ENCODE measurements around the gene GPATCH1.
"Not testable (repeated sequence)": the region's sequence is repeated elsewhere in the genome, so short reads cannot be mapped to it uniquely, and the experiment has no call there.

Gene GPATCH1

GRCh38 chr19:33080761-33081681 is at the start of gene GPATCH1:
GPATCH1 (plus strand) TSS chr19:33081181; CDS start chr19:33081194, 13 bp downstream.
- peak; percentile 90 for DNase-seq (ENCODE audit: low spot score)

- no peak for DNase-seq (ENCODE audit: low spot score)
Observed at GRCh38 chr19:33032218-33032781, 48.7 kb upstream of the GPATCH1 start.

GRCh38 chr19:33035461-33035860 is 45.5 kb upstream of the GPATCH1 start:
- DNase-seq (ENCODE audit: low spot score): no peak

GRCh38 chr19:33036370-33037167 is 44.4 kb upstream of the GPATCH1 start:
- not testable (repeated sequence) for DNase-seq (ENCODE audit: low spot score)

GRCh38 chr19:33037168-33038025 is 43.6 kb upstream of the GPATCH1 start:
- DNase-seq (ENCODE audit: low spot score): not testable (repeated sequence)

- no peak for DNase-seq (ENCODE audit: low spot score)
Observed at GRCh38 chr19:33039108-33039599, 41.8 kb upstream of the GPATCH1 start.

- no peak for DNase-seq (ENCODE audit: low spot score)
Observed at GRCh38 chr19:33039815-33040214, 41.2 kb upstream of the GPATCH1 start.

GRCh38 chr19:33040994-33041827 is 39.8 kb upstream of the GPATCH1 start:
- DNase-seq (ENCODE audit: low spot score): no peak

- DNase-seq (ENCODE audit: low spot score): not testable (repeated sequence)
Observed at GRCh38 chr19:33041828-33042160, 39.2 kb upstream of the GPATCH1 start.

- no peak for DNase-seq (ENCODE audit: low spot score)
Observed at GRCh38 chr19:33047422-33047821, 33.6 kb upstream of the GPATCH1 start.

- no peak for DNase-seq (ENCODE audit: low spot score)
Observed at GRCh38 chr19:33048806-33049676, 31.9 kb upstream of the GPATCH1 start.

- DNase-seq (ENCODE audit: low spot score): no peak
Observed at GRCh38 chr19:33050110-33050509, 30.9 kb upstream of the GPATCH1 start.

- no peak for DNase-seq (ENCODE audit: low spot score)
Observed at GRCh38 chr19:33052352-33052972, 28.5 kb upstream of the GPATCH1 start.

GRCh38 chr19:33054623-33055022 is 26.4 kb upstream of the GPATCH1 start:
- DNase-seq (ENCODE audit: low spot score): no peak

- no peak for DNase-seq (ENCODE audit: low spot score)
Observed at GRCh38 chr19:33055718-33056117, 25.3 kb upstream of the GPATCH1 start.

GRCh38 chr19:33060586-33060985 is 20.4 kb upstream of the GPATCH1 start:
- no peak for DNase-seq (ENCODE audit: low spot score)

GRCh38 chr19:33062902-33063301 is 18.1 kb upstream of the GPATCH1 start:
- no peak for DNase-seq (ENCODE audit: low spot score)

- no peak for DNase-seq (ENCODE audit: low spot score)
Observed at GRCh38 chr19:33063356-33063752, 17.6 kb upstream of the GPATCH1 start.

Data from germinal center (tissue), 1 donor.